HG03460 (cell line): Measurements from ENCODE around the gene HTR1D.

Experiments used
- ATAC-seq: cut with Tn5 transposase; IDR thresholded peaks from one replicate; pipeline ENCODE4 v1.9.1; 2021; ENCODE audit not compliant: unreplicated experiment

The HTR1D gene

GRCh38 chr1:23152966-23153684 is 64.2 kb downstream of the HTR1D start:
- no peak for ATAC-seq

GRCh38 chr1:23150742-23151141 is 66.6 kb downstream of the HTR1D start:
- ATAC-seq = no peak

GRCh38 chr1:23150125-23150524 is 67.2 kb downstream of the HTR1D start:
- no peak for ATAC-seq

DNA sequence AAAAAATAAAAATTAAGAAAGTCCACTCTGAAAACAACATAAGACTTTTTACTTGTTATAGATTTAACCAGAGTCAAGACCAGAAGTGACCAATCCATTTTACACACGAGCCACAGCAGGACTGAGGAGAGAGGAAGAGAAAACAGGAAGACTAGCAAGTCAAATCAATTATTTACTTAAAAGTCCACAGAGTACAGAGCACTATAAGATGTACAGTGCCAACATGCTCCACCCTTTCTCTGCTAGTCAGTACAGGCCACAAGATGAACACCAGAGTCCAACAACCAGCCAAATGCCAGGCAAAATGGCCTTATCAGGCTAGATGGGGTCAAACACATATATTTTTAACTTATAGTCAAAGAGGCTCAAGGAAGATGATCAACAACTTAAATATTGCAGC is 68.2 kb downstream of the HTR1D start:
- ATAC-seq = peak; percentile 73

GRCh38 chr1:23148084-23148483 is 69.2 kb downstream of the HTR1D start:
- no peak for ATAC-seq
